Loucy (cell line): Measurements from ENCODE around the gene ZNF692.

Experiments
- H2AFZ ChIP-seq: fragments of 200-600 bp; sonication (generic); 2 replicates; pipeline ENCODE4 v1.6.0; 2016; ENCODE audit warnings: antibody characterized with exemption, mild to moderate bottlenecking, low read length, moderate library complexity
- H3F3A ChIP-seq: fragments of 200-600 bp; 2 replicates; pipeline ENCODE4 v1.6.0; 2016; ENCODE audit warnings: antibody characterized with exemption, low read depth, mild to moderate bottlenecking
- H3K27me3 ChIP-seq: fragments of 200-600 bp; sonication (generic); 2 replicates; pipeline ENCODE4 v1.6.1; 2014; ENCODE audit warnings: low read length, mild to moderate bottlenecking; ENCODE audit not compliant: insufficient read depth, poor library complexity, severe bottlenecking
- H3K36me3 ChIP-seq: fragments of 200-600 bp; sonication (generic); 2 replicates; pipeline ENCODE4 v1.6.1; 2016; ENCODE audit warnings: low read length; ENCODE audit not compliant: insufficient read depth
- H3K4me1 ChIP-seq: fragments of 200-600 bp; sonication (generic); 2 replicates; pipeline ENCODE4 v1.5.1; 2014; ENCODE audit warnings: low read length, mild to moderate bottlenecking; ENCODE audit not compliant: insufficient read depth, poor library complexity, severe bottlenecking
- H3K4me2 ChIP-seq: fragments of 200-600 bp; sonication (generic); 2 replicates; pipeline ENCODE4 v1.6.0; 2014; ENCODE audit warnings: antibody characterized with exemption, low read length, low read depth, mild to moderate bottlenecking; ENCODE audit not compliant: poor library complexity, severe bottlenecking
- H3K4me3 ChIP-seq: fragments of 200-600 bp; sonication (generic); 2 replicates; pipeline ENCODE4 v1.5.1; 2014; ENCODE audit warnings: low read length, mild to moderate bottlenecking, mixed read lengths; ENCODE audit not compliant: poor library complexity, severe bottlenecking
- H3K79me2 ChIP-seq: fragments of 200-600 bp; sonication (generic); 2 replicates; pipeline ENCODE4 v1.6.1; 2014; ENCODE audit warnings: low read length; ENCODE audit not compliant: insufficient read depth
- H3K9ac ChIP-seq: fragments of 200-600 bp; sonication (generic); 2 replicates; pipeline ENCODE4 v1.6.0; 2014; ENCODE audit warnings: mild to moderate bottlenecking, low read depth, low read length, moderate library complexity; ENCODE audit not compliant: poor library complexity, severe bottlenecking
- H3K9me2 ChIP-seq: fragments of 200-600 bp; sonication (generic); replicated peaks from 2 replicates; pipeline ENCODE4 v1.6.1; 2016; ENCODE audit warnings: low read depth, low read length, mixed read lengths
- H3K9me3 ChIP-seq: fragments of 200-600 bp; sonication (generic); 2 replicates; pipeline ENCODE4 v1.6.1; 2014; ENCODE audit warnings: mild to moderate bottlenecking, antibody characterized with exemption, low read length, low read depth; ENCODE audit not compliant: insufficient read depth
- H4K20me1 ChIP-seq: fragments of 200-600 bp; sonication (generic); 2 replicates; pipeline ENCODE4 v1.6.0; 2014; ENCODE audit warnings: antibody characterized with exemption, low read length, mild to moderate bottlenecking; ENCODE audit not compliant: insufficient read depth, poor library complexity, severe bottlenecking
- EZH2phosphoT487 ChIP-seq: fragments of 200-600 bp; IDR thresholded peaks from 2 replicates; pipeline ENCODE4 v1.6.1; 2018; ENCODE audit warnings: antibody characterized with exemption, mild to moderate bottlenecking, moderate library complexity, borderline replicate concordance
- TF ChIP-seq, protein P1 (sequence below): fragments of 200-600 bp; sonication (generic); conservative IDR thresholded peaks from 2 replicates; pipeline ENCODE4 v1.5.1; 2014; ENCODE audit warnings: mild to moderate bottlenecking, antibody characterized with exemption, low read length

Gene ZNF692

DNA sequence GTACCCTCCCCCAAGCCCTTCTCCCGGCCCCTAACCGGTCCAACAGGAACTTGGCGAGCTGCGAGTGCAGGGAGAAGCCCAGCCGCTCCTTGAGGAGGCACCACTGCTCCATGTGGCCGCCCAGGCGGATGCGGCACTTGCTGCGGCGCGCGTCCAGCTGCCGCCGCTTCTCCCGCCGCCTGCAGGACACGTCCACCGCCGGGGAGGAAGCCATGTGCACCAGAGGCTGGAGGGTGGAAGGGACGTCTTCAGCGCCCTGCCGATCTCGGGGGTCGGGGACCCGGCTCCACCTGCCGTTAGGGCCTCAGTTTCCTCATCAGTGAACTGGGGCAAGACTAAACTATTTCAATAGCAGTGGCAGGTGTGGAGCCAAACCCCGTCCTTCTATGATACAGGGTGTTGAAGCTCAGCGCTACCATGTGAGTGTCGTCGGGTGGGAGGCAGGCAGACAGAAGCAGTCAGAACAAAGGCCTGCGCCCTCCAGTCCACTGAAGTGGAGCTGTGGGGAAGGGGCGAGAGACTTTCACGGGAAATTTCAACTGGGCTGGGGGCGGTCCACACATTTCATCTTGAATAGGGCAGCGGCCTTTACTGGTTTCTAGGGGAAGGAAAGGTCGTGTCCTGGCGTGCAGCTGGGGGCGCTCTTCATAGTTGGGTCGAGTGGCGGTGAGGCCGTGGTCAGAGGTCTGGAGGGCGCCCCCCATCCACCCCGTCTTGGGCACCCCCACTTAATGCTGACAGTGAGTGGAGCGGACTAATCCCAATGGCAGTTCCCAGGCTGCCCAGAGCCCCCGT lies 592 bp downstream of the ZNF692 start:
- peak overlapping the region; percentile 83 for H2AFZ ChIP-seq
- no peaks in the 10 kb centered on the region for H3K27me3 ChIP-seq
- peak overlapping the region; percentile 100 for H3K4me2 ChIP-seq
- H3K36me3 ChIP-seq: peaks cover 9% of the 10 kb centered on the region; the same call in 1 of the 2 replicates
- no peaks in the 10 kb centered on the region for H4K20me1 ChIP-seq
- H3F3A ChIP-seq: no peaks in the 10 kb centered on the region
- no peaks in the 10 kb centered on the region for H3K9me3 ChIP-seq
- peak overlapping the region; percentile 98 for H3K4me3 ChIP-seq
- H3K9ac ChIP-seq: peak overlapping the region; percentile 98
- peaks cover 57% of the 10 kb centered on the region for H3K4me1 ChIP-seq
- TF ChIP-seq, protein P1, sequence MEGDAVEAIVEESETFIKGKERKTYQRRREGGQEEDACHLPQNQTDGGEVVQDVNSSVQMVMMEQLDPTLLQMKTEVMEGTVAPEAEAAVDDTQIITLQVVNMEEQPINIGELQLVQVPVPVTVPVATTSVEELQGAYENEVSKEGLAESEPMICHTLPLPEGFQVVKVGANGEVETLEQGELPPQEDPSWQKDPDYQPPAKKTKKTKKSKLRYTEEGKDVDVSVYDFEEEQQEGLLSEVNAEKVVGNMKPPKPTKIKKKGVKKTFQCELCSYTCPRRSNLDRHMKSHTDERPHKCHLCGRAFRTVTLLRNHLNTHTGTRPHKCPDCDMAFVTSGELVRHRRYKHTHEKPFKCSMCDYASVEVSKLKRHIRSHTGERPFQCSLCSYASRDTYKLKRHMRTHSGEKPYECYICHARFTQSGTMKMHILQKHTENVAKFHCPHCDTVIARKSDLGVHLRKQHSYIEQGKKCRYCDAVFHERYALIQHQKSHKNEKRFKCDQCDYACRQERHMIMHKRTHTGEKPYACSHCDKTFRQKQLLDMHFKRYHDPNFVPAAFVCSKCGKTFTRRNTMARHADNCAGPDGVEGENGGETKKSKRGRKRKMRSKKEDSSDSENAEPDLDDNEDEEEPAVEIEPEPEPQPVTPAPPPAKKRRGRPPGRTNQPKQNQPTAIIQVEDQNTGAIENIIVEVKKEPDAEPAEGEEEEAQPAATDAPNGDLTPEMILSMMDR: peak; percentile 71
- TF ChIP-seq EZH2phosphoT487: no peak
- peaks cover 43% of the 10 kb centered on the region for H3K79me2 ChIP-seq
- no peaks in the 10 kb centered on the region for H3K9me2 ChIP-seq

- Histone ChIP-seq H3K27me3 (no peaks in the 10 kb centered on the region), H3K79me2 (peaks cover 46% of the 10 kb centered on the region), H3K4me2 (peak overlapping the region; percentile 100), H3K9ac (peak overlapping the region; percentile 98), H3K4me3 (peak overlapping the region; percentile 98), H3K36me3 (peaks cover 9% of the 10 kb centered on the region; the same call in 1 of the 2 replicates), H4K20me1 (no peaks in the 10 kb centered on the region), H3K9me2 (no peaks in the 10 kb centered on the region), H3K9me3 (no peaks in the 10 kb centered on the region), H3K4me1 (peaks cover 60% of the 10 kb centered on the region), H3F3A (no peaks in the 10 kb centered on the region), H2AFZ (peak overlapping the region; percentile 83; the same call in 1 of the 2 replicates)
- TF ChIP-seq EZH2phosphoT487: no peak
- TF ChIP-seq, protein P1: no peak
These were observed 1.2 kb downstream of the ZNF692 start for GRCh38 chr1:248857749-248858095.

GRCh38 chr1:248857201-248857600 lies 1.7 kb downstream of the ZNF692 start:
- Histone ChIP-seq H2AFZ (no peak overlapping the region), H4K20me1 (no peaks in the 10 kb centered on the region), H3K9me3 (no peaks in the 10 kb centered on the region), H3K9ac (peak overlapping the region; percentile 98), H3K4me1 (peaks cover 60% of the 10 kb centered on the region), H3K9me2 (no peaks in the 10 kb centered on the region), H3K4me3 (peak overlapping the region; percentile 98), H3K27me3 (no peaks in the 10 kb centered on the region), H3K79me2 (peaks cover 47% of the 10 kb centered on the region), H3F3A (no peaks in the 10 kb centered on the region), H3K4me2 (peak overlapping the region; percentile 100), H3K36me3 (peaks cover 9% of the 10 kb centered on the region; the same call in 1 of the 2 replicates)
- no peak for TF ChIP-seq EZH2phosphoT487
- TF ChIP-seq, protein P1: no peak
